NCI-H69 (cell line): ENCODE measurements around the gene JADE1.

Source experiments
- DNase-seq: peaks from one replicate; lab custom pipeline; 2025; lab: John Stamatoyannopoulos, UW

The JADE1 gene

DNA sequence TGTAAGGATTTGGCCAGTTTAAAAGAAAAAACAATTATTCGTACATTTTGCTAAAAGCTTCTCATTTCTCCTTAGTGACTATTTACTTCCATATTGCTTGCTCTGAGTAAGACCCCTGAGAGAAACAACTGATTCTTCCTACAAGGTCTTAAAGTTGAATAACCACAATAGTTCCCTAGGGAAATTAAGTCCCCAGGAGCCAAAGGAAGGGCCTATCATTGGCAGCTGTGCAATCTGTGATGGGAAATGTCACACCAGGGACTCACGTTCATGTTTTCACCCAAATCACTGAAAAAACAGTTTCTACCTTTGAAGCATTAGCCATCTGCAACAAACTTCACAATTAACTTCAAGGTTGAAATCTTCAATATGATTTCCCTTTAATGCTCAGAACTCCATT, 66.7 kb downstream of the JADE1 start:
- no peak for DNase-seq

DNA sequence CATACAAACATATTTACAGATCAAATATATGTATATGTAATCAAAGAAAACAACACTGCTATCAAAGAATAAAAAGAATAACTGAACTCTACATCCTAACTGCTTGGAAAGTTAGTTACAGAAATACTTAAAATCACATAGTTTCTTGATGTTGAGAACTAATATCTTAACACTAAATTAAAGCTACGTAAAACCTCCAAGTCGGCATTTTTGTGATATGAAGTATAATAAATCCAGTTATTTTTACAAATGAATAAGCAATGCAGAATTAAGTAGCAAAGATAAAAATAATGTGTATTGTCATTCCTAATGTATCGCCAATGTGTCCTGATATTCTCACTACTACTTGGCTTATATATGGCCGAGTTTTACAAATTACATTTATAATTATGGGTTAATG, 68.4 kb downstream of the JADE1 start:
- no peak for DNase-seq

DNA sequence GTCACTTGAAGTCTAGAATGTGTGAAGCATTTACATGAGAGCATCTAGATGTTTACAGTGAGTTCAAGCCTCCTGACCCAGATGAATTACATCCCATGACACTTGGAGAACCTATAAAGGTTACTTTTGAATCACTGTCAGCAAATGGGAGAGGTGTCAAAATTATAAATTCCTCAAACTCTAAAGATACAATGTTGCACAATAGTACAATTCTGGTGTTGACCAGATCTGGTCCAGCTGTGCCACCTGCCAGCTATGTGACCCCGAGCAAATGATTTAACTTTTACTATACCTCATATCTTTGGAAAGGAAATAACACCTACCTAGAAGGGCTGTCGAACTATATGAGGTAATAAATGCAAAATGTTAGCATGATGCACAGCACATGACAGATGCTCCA, 69.8 kb downstream of the JADE1 start:
- no peak for DNase-seq

DNA sequence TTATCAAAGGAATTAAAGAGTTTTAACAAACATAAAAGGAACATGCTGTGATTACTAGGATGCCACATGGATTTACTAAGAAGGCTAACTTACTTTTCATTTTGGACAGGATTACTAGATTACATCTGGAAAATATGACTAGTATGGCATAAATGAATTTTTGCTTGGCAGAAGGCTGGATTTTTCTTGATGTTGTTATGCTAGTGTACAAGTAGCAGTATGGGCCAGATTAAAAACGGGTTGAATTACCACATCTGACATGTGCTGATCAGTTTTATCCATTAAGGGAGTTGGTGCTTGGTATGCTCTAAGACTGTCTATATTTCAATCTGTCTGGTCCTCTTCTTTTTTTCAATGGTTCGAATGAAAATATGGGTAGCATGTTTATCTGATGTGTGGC, 70.5 kb downstream of the JADE1 start:
- no peak for DNase-seq

DNA sequence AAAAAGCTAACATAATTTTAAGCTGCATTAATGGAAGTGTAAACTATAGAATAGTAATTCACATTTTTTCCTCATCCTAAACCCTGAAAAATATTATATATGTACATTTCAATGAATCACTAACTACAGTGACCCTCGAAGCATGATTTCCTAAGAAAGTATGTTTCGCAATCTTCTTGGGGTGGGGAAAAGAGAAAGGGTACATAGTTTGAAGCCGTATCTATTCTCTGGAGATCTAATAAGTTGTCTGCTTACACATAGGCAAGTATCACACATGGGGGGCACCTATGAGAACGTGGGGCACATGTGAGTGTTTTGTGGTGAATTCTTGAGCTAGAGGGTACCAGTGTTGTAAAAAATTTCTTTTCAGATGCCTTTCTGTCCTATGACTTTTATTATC, 71.2 kb downstream of the JADE1 start:
- DNase-seq, result no peak

DNA sequence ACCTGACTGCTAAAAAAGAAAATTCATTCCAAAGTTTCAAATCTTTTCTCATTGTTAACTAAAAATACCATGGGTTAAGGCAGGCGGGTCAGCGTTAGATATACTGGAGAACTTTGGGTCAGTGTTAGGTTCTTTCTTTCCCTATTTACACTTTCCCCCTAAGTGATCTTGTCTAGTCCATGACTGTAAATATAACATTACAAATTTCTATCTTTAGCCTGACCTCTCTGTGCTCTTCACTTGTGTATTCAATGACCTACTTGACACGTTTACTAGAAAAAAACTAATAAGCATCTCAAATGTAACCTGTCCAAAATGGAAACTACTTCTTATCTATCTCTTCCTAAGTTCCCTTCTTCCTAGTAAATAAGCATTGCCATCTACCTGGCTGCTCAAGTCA, 95.3 kb downstream of the JADE1 start:
- DNase-seq, result no peak

DNA sequence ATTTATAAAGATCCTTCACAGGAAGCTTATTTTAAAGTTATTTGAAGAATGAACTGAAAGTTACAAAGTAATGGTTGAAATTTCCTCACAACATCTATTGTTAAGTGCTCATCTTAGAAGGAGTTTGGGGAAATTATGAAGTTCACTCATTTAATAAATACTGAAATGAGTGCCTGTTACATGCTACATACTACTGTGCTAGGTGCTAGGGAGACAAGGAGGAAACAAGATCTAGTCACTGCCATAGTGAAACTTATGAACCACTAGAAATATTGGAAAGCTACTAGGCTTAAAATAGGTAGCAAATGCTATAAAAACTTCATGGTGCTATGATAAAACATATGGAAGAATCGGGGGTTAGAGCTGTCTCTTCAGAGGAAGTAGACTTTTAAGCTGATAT, 97.1 kb downstream of the JADE1 start:
- no peak for DNase-seq

DNA sequence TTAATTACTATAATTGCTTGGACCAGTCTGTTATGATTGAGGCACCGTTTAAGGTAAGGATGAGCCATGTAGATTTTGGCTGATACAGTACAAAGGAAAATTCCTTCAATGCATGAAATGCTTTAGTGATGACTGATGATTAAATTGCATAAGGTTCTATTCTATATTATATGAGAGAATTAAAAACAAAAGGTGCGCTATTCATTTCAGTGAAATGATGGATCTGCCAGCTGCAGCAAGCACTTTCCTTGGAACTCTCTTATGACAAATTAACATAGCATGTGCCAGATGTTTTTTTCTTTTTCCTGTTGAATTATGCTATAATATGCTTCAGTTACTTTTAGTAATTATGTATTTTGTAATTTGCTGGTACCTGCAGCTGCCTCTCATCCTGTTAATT, 98.5 kb downstream of the JADE1 start:
- peak; percentile 50 for DNase-seq

DNA sequence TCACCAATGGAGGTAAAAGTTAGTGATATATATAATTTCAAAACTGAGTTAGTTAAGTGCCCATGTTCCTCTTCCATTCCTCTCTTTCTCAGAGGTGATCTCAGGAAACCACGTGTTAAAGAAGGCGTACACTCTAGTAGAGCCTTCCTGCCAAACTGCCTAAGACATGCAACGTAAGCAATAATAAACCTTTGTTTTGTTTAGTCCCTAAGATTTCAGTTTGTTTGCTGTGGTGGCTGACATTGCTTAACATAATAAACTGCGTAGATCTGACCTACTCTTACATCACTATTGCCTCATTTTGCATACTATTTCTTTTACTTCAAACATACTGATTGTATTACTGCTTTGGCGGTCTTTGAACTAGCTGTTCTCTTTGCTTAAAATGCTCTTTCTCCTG, 99.2 kb downstream of the JADE1 start:
- DNase-seq, result no peak

DNA sequence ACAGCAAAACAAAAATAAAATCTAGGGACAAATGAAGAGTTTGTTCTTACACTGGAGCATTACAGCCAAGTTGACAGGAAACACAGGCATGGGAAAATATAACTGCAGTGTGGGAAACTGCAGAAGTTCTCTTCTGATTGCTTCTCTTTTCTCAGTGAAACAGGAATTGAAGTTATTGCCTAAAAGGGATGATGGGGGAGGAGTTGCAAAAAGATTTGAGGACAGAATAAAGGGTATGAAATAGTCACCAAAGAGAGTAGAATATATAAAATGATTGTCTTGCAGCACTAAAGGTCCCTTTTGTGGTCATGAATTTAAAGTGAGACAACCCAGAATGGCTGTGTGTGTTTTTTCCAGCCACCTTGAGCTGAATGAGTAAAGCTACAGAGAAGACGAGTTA, 103.7 kb downstream of the JADE1 start:
- DNase-seq, result no peak

DNA sequence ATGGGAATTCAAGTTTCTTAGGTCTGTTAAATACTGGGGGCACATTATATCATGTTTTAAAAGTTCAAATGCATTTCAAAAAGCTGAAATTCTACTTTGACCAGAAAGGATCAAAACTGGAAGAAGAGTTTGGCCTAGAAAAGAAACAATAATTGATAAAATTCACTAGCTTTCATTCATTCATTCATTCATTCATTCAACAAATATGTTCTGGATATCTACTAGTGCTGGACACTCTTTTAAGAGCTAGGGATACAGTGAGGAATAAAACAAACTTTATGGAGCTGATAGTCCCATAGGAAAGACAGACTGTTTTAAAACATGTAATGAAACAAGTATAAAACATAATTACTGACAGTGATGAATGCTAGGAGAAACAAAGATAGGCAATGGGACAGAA, 106.0 kb downstream of the JADE1 start:
- DNase-seq, result no peak

DNA sequence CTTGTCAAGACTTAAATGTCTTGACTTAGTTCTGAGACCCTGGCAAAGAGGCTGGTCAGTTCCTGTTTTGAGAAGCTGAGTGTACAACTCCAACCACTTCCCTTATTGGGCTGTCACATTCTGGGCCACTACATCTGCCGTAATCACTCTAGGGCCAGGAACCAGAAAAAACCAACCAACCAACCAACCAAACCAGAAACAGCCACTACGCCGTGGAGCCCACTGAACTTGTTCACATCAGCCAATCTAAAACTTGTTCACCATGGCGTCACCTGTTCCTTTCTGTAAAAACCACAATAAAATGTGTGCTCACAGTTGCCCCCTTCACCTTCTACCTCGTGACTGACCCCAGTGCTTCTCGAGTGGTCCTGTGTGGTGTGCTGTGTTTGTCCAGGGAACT, 107.3 kb downstream of the JADE1 start:
- DNase-seq, result no peak

DNA sequence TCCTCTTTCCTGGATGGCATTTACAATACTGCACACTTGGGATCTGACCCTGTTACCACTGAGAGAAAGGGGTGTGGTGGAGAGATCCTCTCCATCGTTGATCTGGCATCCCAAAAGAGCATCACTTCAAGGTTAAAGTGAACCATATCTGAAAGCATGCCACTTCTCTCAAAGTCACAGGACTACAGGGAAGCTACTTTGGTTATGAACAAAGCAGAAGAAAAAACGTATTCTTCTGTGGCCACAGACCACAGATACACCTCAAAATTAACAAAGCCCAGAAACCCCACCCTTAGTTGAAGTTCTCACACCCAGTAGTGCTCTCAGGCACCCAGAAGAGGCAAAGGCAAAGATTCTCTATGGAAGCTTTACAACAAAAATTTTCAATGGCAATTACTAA, 108.3 kb downstream of the JADE1 start:
- DNase-seq, result no peak

DNA sequence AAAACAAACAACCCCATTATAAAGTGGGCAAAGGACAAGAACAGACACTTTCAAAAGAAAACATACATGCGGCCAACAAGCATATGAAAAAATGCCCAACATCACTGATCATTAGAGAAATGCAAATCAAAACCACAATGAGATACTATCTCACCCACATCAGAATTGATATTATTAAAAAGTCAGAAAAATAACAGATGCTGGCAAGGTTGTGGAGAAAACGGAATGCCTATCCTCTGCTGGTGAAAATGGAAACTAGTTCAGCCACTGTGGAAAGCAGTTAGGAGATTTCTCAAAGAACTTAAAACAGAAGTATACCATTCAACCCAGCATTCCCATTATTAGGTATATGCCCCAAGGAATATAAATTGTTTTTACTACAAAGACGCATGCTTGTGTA, 112.5 kb downstream of the JADE1 start:
- DNase-seq, result no peak
